NK-92 (cell line): ENCODE results near the gene RMND5B.

Source experiments
- DNase-seq: peaks from one replicate; lab custom pipeline; 2025; ENCODE audit not compliant: unreplicated experiment; lab: John Stamatoyannopoulos, UW

Gene RMND5B

GRCh38 chr5:178199581-178200434 is 69.0 kb downstream of the RMND5B start:
- DNase-seq = no peak
